ENCODE data around the gene NOS1AP.
A peak's percentile ranks its signal among the peaks of the same experiment; 100 is the strongest.

The NOS1AP gene

GRCh38 chr1:162187687-162188276 lies 118.3 kb downstream of the NOS1AP start:
- H4K91ac ChIP-seq (ENCODE audit: low read length), result no peak overlapping the region
- H2AK5ac ChIP-seq (ENCODE audit: low read length, severe bottlenecking), result no peak overlapping the region
- no peak overlapping the region for H3K18ac ChIP-seq (ENCODE audit: low read depth in 1 of 2, low read length in 2 of 2)
- H2BK15ac ChIP-seq (ENCODE audit: low read depth, poor library complexity, severe bottlenecking), result no peak overlapping the region
- no peak overlapping the region for H4K8ac ChIP-seq (ENCODE audit: low read length)
- DNase-seq, result no peak
- no peak overlapping the region for H3K4me3 ChIP-seq (ENCODE audit: insufficient read depth in 1 of 2, low read depth in 1 of 2, low read length in 2 of 2)
- no peak overlapping the region for H2BK120ac ChIP-seq (ENCODE audit: low read depth, low read length)
- no peak overlapping the region for H3K9ac ChIP-seq (ENCODE audit: low read length)
- H2BK5ac ChIP-seq (ENCODE audit: low read depth, low read length, poor library complexity, severe bottlenecking), result no peak overlapping the region
- H3K23ac ChIP-seq (ENCODE audit: low read length in 2 of 2), result no peak overlapping the region
- H3K79me1 ChIP-seq (replicated peaks; ENCODE audit: low read length, poor library complexity, severe bottlenecking), result no peaks in the 10 kb centered on the region
- H3K36me3 ChIP-seq (ENCODE audit: control insufficient read depth in 1 of 2, insufficient read depth in 2 of 2, low read depth in 1 of 2, low read length in 2 of 2), result no peaks in the 10 kb centered on the region
- H3K9me3 ChIP-seq (ENCODE audit: control insufficient read depth, low read length), result peaks cover 3% of the 10 kb centered on the region
- no peak overlapping the region for H2AFZ ChIP-seq (ENCODE audit: low read depth, low read length)
- H3K14ac ChIP-seq (ENCODE audit: low read length in 2 of 2), result no peak overlapping the region
- no peak overlapping the region for H3K4ac ChIP-seq (ENCODE audit: low read depth in 1 of 2, low read length in 2 of 2)
- WGBS, result no CpG with 5 or more reads among the region's 1 CpG
- H2BK12ac ChIP-seq (ENCODE audit: low read length in 2 of 2), result no peak overlapping the region
- peaks cover 1% of the 10 kb centered on the region for H3K4me1 ChIP-seq (ENCODE audit: control insufficient read depth, insufficient read depth, low read depth, low read length)
- H3K27me3 ChIP-seq (ENCODE audit: control insufficient read depth in 1 of 2, insufficient read depth in 1 of 2, low read length in 2 of 2), result no peaks in the 10 kb centered on the region
- no peak overlapping the region for H3K4me2 ChIP-seq (ENCODE audit: low read length, poor library complexity, severe bottlenecking)
- no peak overlapping the region for H3K27ac ChIP-seq (ENCODE audit: low read length, poor library complexity, severe bottlenecking)

GRCh38 chr1:162189345-162189744 lies 119.9 kb downstream of the NOS1AP start:
- Histone ChIP-seq H3K27ac (ENCODE audit: low read length, poor library complexity, severe bottlenecking) (no peak overlapping the region), H3K9ac (ENCODE audit: low read length) (no peak overlapping the region)
- 95% methylated on average over 1 of the region's 1 CpG for WGBS

GRCh38 chr1:162191396-162192305 lies 122.2 kb downstream of the NOS1AP start:
- H2BK12ac ChIP-seq (ENCODE audit: low read length in 2 of 2), result no peak overlapping the region
- H3K4me1 ChIP-seq (ENCODE audit: control insufficient read depth, insufficient read depth, low read depth, low read length), result peaks cover 2% of the 10 kb centered on the region
- H3K4me3 ChIP-seq (ENCODE audit: insufficient read depth in 1 of 2, low read depth in 1 of 2, low read length in 2 of 2), result no peak overlapping the region
- no peak overlapping the region for H3K4ac ChIP-seq (ENCODE audit: low read depth in 1 of 2, low read length in 2 of 2)
- no peak for DNase-seq
- H3K23ac ChIP-seq (ENCODE audit: low read length in 2 of 2), result no peak overlapping the region
- no peaks in the 10 kb centered on the region for H3K79me1 ChIP-seq (replicated peaks; ENCODE audit: low read length, poor library complexity, severe bottlenecking)
- no peak overlapping the region for H3K27ac ChIP-seq (ENCODE audit: low read length, poor library complexity, severe bottlenecking)
- H2AFZ ChIP-seq (ENCODE audit: low read depth, low read length), result no peak overlapping the region
- H3K9ac ChIP-seq (ENCODE audit: low read length), result no peak overlapping the region
- H3K14ac ChIP-seq (ENCODE audit: low read length in 2 of 2), result no peak overlapping the region
- H3K18ac ChIP-seq (ENCODE audit: low read depth in 1 of 2, low read length in 2 of 2), result peak overlapping the region in 1 of 2 experiments; percentile 33
- H3K9me3 ChIP-seq (ENCODE audit: control insufficient read depth, low read length), result peaks cover under 1% of the 10 kb centered on the region
- H3K4me2 ChIP-seq (ENCODE audit: low read length, poor library complexity, severe bottlenecking), result no peak overlapping the region
- WGBS, result 38% methylated on average over 1 of the region's 3 CpGs
- H2BK120ac ChIP-seq (ENCODE audit: low read depth, low read length), result no peak overlapping the region
- H4K91ac ChIP-seq (ENCODE audit: low read length), result no peak overlapping the region
- H2BK15ac ChIP-seq (ENCODE audit: low read depth, poor library complexity, severe bottlenecking), result no peak overlapping the region
- H2AK5ac ChIP-seq (ENCODE audit: low read length, severe bottlenecking), result no peak overlapping the region
- H4K8ac ChIP-seq (ENCODE audit: low read length), result no peak overlapping the region
- peaks cover 5 to 15% of the 10 kb centered on the region in 2 experiments for H3K27me3 ChIP-seq (ENCODE audit: control insufficient read depth in 1 of 2, insufficient read depth in 1 of 2, low read length in 2 of 2)
- no peaks in the 10 kb centered on the region for H3K36me3 ChIP-seq (ENCODE audit: control insufficient read depth in 1 of 2, insufficient read depth in 2 of 2, low read depth in 1 of 2, low read length in 2 of 2)
- no peak overlapping the region for H2BK5ac ChIP-seq (ENCODE audit: low read depth, low read length, poor library complexity, severe bottlenecking)

More at GRCh38 chr1:162189345-162189744, 119.9 kb downstream of the NOS1AP start:
- no peak overlapping the region for H3K23ac ChIP-seq (ENCODE audit: low read length in 2 of 2)
- H2BK120ac ChIP-seq (ENCODE audit: low read depth, low read length), result no peak overlapping the region
- peaks cover 4 to 5% of the 10 kb centered on the region in 2 experiments for H3K27me3 ChIP-seq (ENCODE audit: control insufficient read depth in 1 of 2, insufficient read depth in 1 of 2, low read length in 2 of 2)
- H3K4ac ChIP-seq (ENCODE audit: low read depth in 1 of 2, low read length in 2 of 2), result no peak overlapping the region
- H2BK5ac ChIP-seq (ENCODE audit: low read depth, low read length, poor library complexity, severe bottlenecking), result no peak overlapping the region
- H2AFZ ChIP-seq (ENCODE audit: low read depth, low read length), result no peak overlapping the region
- no peak overlapping the region for H2AK5ac ChIP-seq (ENCODE audit: low read length, severe bottlenecking)
- no peaks in the 10 kb centered on the region for H3K36me3 ChIP-seq (ENCODE audit: control insufficient read depth in 1 of 2, insufficient read depth in 2 of 2, low read depth in 1 of 2, low read length in 2 of 2)
- H3K4me1 ChIP-seq (ENCODE audit: control insufficient read depth, insufficient read depth, low read depth, low read length), result peaks cover 2% of the 10 kb centered on the region
- no peaks in the 10 kb centered on the region for H3K79me1 ChIP-seq (replicated peaks; ENCODE audit: low read length, poor library complexity, severe bottlenecking)
- no peak for DNase-seq
- no peak overlapping the region for H3K14ac ChIP-seq (ENCODE audit: low read length in 2 of 2)
- no peak overlapping the region for H2BK12ac ChIP-seq (ENCODE audit: low read length in 2 of 2)
- H3K4me3 ChIP-seq (ENCODE audit: insufficient read depth in 1 of 2, low read depth in 1 of 2, low read length in 2 of 2), result no peak overlapping the region
- H4K8ac ChIP-seq (ENCODE audit: low read length), result no peak overlapping the region
- H3K4me2 ChIP-seq (ENCODE audit: low read length, poor library complexity, severe bottlenecking), result no peak overlapping the region
- peaks cover 3% of the 10 kb centered on the region for H3K9me3 ChIP-seq (ENCODE audit: control insufficient read depth, low read length)
- no peak overlapping the region for H3K18ac ChIP-seq (ENCODE audit: low read depth in 1 of 2, low read length in 2 of 2)
- H4K91ac ChIP-seq (ENCODE audit: low read length), result no peak overlapping the region
- H2BK15ac ChIP-seq (ENCODE audit: low read depth, poor library complexity, severe bottlenecking), result no peak overlapping the region

- Histone ChIP-seq H3K36me3 (ENCODE audit: control insufficient read depth in 1 of 2, insufficient read depth in 2 of 2, low read depth in 1 of 2, low read length in 2 of 2) (no peaks in the 10 kb centered on the region), H3K79me1 (replicated peaks; ENCODE audit: low read length, poor library complexity, severe bottlenecking) (no peaks in the 10 kb centered on the region), H2BK12ac (ENCODE audit: low read length in 2 of 2) (no peak overlapping the region), H3K4me1 (ENCODE audit: control insufficient read depth, insufficient read depth, low read depth, low read length) (peaks cover 2% of the 10 kb centered on the region), H2AK5ac (ENCODE audit: low read length, severe bottlenecking) (no peak overlapping the region), H3K4me3 (ENCODE audit: insufficient read depth in 1 of 2, low read depth in 1 of 2, low read length in 2 of 2) (no peak overlapping the region), H3K9ac (ENCODE audit: low read length) (no peak overlapping the region), H2BK120ac (ENCODE audit: low read depth, low read length) (no peak overlapping the region), H3K4me2 (ENCODE audit: low read length, poor library complexity, severe bottlenecking) (no peak overlapping the region), H3K23ac (ENCODE audit: low read length in 2 of 2) (no peak overlapping the region), H3K4ac (ENCODE audit: low read depth in 1 of 2, low read length in 2 of 2) (no peak overlapping the region), H3K27me3 (ENCODE audit: control insufficient read depth in 1 of 2, insufficient read depth in 1 of 2, low read length in 2 of 2) (peaks cover 5 to 15% of the 10 kb centered on the region in 2 experiments), H2AFZ (ENCODE audit: low read depth, low read length) (no peak overlapping the region), H4K8ac (ENCODE audit: low read length) (no peak overlapping the region), H2BK15ac (ENCODE audit: low read depth, poor library complexity, severe bottlenecking) (no peak overlapping the region), H3K18ac (ENCODE audit: low read depth in 1 of 2, low read length in 2 of 2) (no peak overlapping the region), H3K14ac (ENCODE audit: low read length in 2 of 2) (no peak overlapping the region), H3K27ac (ENCODE audit: low read length, poor library complexity, severe bottlenecking) (no peak overlapping the region), H4K91ac (ENCODE audit: low read length) (no peak overlapping the region), H2BK5ac (ENCODE audit: low read depth, low read length, poor library complexity, severe bottlenecking) (no peak overlapping the region), H3K9me3 (ENCODE audit: control insufficient read depth, low read length) (no peaks in the 10 kb centered on the region)
- DNase-seq, result no peak
Observed at GRCh38 chr1:162192306-162192678, 122.8 kb downstream of the NOS1AP start.
